ENCODE results near the gene ADAMTS19. TPM values are rescaled to one million over a fixed set of nuclear protein-coding genes. Genes with fewer than 3 reads are reported as not detected.

Gene ADAMTS19
- total RNA-seq, 2 donors from 2014 or later: not detected

GRCh38 chr5:129652349-129653056 is 192.4 kb downstream of the ADAMTS19 start:
- Mint-ChIP-seq H3K36me3 (no peaks in the 10 kb centered on the region), H3K27ac (no peak overlapping the region), H3K4me1 (ENCODE audit: low read depth in 2 of 2) (no peaks in the 10 kb centered on the region), H3K9me3 (peaks cover 11% of the 10 kb centered on the region), H3K4me3 (no peak overlapping the region), H3K27me3 (no peaks in the 10 kb centered on the region)
- no peak for ATAC-seq
- DNase-seq (ENCODE audit: low spot score): no peak

GRCh38 chr5:129653057-129653375 is 192.9 kb downstream of the ADAMTS19 start:
- Mint-ChIP-seq H3K27me3 (no peaks in the 10 kb centered on the region), H3K9me3 (peaks cover 11% of the 10 kb centered on the region)

DNA sequence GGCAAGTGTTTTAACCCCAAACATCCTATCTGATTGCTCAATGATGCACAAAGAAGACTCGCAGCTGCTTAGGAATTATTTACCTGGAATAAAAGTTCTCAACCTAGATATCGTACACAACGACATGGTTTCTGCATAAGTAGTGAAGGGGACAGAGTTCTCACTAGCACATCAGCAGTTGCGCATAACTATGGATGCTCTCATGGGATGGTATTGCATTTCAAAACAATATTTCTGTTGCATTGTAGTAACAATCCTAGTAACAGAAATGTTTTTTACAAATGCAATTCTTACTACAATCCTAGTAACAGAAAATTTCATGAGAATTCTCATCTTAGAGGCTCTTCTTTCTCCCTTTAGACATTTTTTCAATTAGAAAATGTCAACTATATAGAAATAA is 193.3 kb downstream of the ADAMTS19 start:
- H3K27me3 Mint-ChIP-seq: no peaks in the 10 kb centered on the region
- ATAC-seq: no peak
- peaks cover 11% of the 10 kb centered on the region for H3K9me3 Mint-ChIP-seq
- H3K4me1 Mint-ChIP-seq (ENCODE audit: low read depth in 2 of 2): no peaks in the 10 kb centered on the region
- DNase-seq (ENCODE audit: low spot score): no peak
- no peak overlapping the region for H3K4me3 Mint-ChIP-seq
- H3K36me3 Mint-ChIP-seq: no peaks in the 10 kb centered on the region
- no peak overlapping the region for H3K27ac Mint-ChIP-seq

More at GRCh38 chr5:129653057-129653375, 192.9 kb downstream of the ADAMTS19 start:
- H3K4me3 Mint-ChIP-seq: no peak overlapping the region
- H3K27ac Mint-ChIP-seq: no peak overlapping the region
- H3K4me1 Mint-ChIP-seq (ENCODE audit: low read depth in 2 of 2): no peaks in the 10 kb centered on the region
- no peak for ATAC-seq
- no peaks in the 10 kb centered on the region for H3K36me3 Mint-ChIP-seq
- DNase-seq (ENCODE audit: low spot score): no peak

DNA sequence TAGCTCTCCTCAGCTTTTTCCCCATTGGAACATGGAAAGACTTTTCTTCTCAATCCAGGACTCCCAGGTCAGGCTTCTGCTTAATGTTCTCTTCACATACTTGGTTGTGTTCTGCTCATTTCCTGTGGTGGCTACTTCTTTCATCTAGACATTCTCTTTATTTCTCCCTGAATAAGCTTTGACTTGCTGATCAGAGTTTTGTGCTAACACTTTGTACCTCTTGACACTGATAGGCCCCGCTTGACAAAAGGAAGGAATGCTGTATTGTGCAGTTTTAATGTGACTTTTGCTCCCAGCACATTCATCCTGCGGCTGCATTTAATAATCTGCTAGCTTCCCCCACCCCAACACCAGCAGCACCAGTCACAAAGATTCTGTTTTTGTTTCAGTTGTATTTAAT is 196.9 kb downstream of the ADAMTS19 start:
- ATAC-seq (no peak), DNase-seq (ENCODE audit: low spot score) (no peak)
- Mint-ChIP-seq H3K9me3 (no peaks in the 10 kb centered on the region), H3K36me3 (no peaks in the 10 kb centered on the region), H3K4me1 (ENCODE audit: low read depth in 2 of 2) (no peaks in the 10 kb centered on the region), H3K4me3 (no peak overlapping the region), H3K27ac (no peak overlapping the region), H3K27me3 (no peaks in the 10 kb centered on the region)

GRCh38 chr5:129658801-129659200 is 198.7 kb downstream of the ADAMTS19 start:
- no peaks in the 10 kb centered on the region for H3K36me3 Mint-ChIP-seq
- H3K27me3 Mint-ChIP-seq: no peaks in the 10 kb centered on the region
- ATAC-seq (no peak), DNase-seq (ENCODE audit: low spot score) (no peak)
- no peaks in the 10 kb centered on the region for H3K4me1 Mint-ChIP-seq (ENCODE audit: low read depth in 2 of 2)
- no peak overlapping the region for H3K4me3 Mint-ChIP-seq
- H3K9me3 Mint-ChIP-seq: peaks cover 3% of the 10 kb centered on the region
- no peak overlapping the region for H3K27ac Mint-ChIP-seq

GRCh38 chr5:129661366-129662035 is 201.4 kb downstream of the ADAMTS19 start:
- Mint-ChIP-seq H3K9me3 (peaks cover 3% of the 10 kb centered on the region), H3K27ac (no peak overlapping the region), H3K36me3 (no peaks in the 10 kb centered on the region), H3K4me3 (no peak overlapping the region), H3K4me1 (ENCODE audit: low read depth in 2 of 2) (no peaks in the 10 kb centered on the region), H3K27me3 (no peaks in the 10 kb centered on the region)
- DNase-seq (ENCODE audit: low spot score) (no peak), ATAC-seq (no peak)

DNA sequence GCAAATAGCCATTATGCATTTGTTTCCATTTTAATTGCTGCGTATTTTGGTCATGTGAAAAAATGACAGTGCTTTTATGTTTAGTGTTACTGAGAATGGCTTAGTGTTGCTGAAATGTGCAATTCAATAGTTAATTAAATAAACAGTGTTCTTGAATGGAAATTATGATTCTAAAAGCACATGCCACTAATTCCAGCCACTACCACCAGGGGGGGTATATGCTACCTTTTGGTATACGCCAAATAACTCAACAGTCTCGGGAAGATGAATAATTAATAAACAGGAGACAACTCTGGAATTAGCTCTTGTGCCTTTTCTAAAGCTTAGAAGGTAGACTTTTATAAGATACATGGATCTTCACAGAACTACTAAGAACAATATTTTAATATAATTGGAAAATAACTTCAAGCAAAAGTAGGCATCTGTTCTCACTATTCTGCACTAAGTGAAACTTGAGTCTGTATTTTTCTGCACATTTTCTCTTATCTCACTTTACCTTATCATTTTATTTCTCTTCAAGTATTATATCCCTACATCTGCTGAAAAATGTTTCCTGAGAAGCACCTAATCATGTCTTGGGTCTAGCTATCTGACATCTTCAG is 204.3 kb downstream of the ADAMTS19 start:
- H3K4me1 Mint-ChIP-seq (ENCODE audit: low read depth in 2 of 2): no peaks in the 10 kb centered on the region
- DNase-seq (ENCODE audit: low spot score) (no peak), ATAC-seq (no peak)
- no peaks in the 10 kb centered on the region for H3K36me3 Mint-ChIP-seq
- H3K27me3 Mint-ChIP-seq: no peaks in the 10 kb centered on the region
- H3K27ac Mint-ChIP-seq: no peak overlapping the region
- peaks cover 11% of the 10 kb centered on the region for H3K9me3 Mint-ChIP-seq
- no peak overlapping the region for H3K4me3 Mint-ChIP-seq

- no peaks in the 10 kb centered on the region for H3K27me3 Mint-ChIP-seq
- no peak overlapping the region for H3K4me3 Mint-ChIP-seq
- H3K9me3 Mint-ChIP-seq: peaks cover 21% of the 10 kb centered on the region
- DNase-seq (ENCODE audit: low spot score): no peak
- H3K27ac Mint-ChIP-seq: no peak overlapping the region
- H3K36me3 Mint-ChIP-seq: no peaks in the 10 kb centered on the region
- ATAC-seq: no peak
- no peaks in the 10 kb centered on the region for H3K4me1 Mint-ChIP-seq (ENCODE audit: low read depth in 2 of 2)
These were observed 210.9 kb downstream of the ADAMTS19 start for GRCh38 chr5:129670957-129671500.

- Mint-ChIP-seq H3K36me3 (no peaks in the 10 kb centered on the region), H3K27me3 (no peaks in the 10 kb centered on the region), H3K4me1 (ENCODE audit: low read depth in 2 of 2) (no peaks in the 10 kb centered on the region), H3K4me3 (no peak overlapping the region), H3K27ac (no peak overlapping the region), H3K9me3 (peaks cover 21% of the 10 kb centered on the region)
- ATAC-seq (no peak), DNase-seq (ENCODE audit: low spot score) (no peak)
These were observed 211.9 kb downstream of the ADAMTS19 start for GRCh38 chr5:129672006-129672405.

GRCh38 chr5:129679671-129680070 is 219.6 kb downstream of the ADAMTS19 start:
- no peak for ATAC-seq
- Mint-ChIP-seq H3K9me3 (peaks cover 12% of the 10 kb centered on the region), H3K27me3 (no peaks in the 10 kb centered on the region), H3K4me1 (ENCODE audit: low read depth in 2 of 2) (no peaks in the 10 kb centered on the region), H3K4me3 (no peak overlapping the region), H3K36me3 (no peaks in the 10 kb centered on the region), H3K27ac (no peak overlapping the region)
- no peak for DNase-seq (ENCODE audit: low spot score)

DNA sequence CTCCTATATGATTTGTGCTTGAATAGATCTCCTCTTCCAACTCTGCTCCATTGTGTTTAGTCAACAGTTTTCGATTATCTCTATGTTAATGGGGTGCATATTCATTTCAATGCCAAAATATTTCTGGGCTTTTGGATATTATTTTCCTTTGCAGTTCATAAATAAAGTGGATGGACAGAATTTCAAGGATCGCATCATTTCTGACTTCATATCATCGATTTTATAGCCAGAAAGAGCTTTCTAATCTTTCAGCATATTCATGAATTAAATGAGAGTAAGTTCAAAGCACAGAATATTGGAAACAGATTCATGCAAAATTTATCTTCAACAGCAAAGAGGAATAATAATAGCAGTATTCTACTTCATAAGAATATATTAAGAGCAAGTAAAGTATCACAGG is 227.8 kb downstream of the ADAMTS19 start:
- DNase-seq (ENCODE audit: low spot score): no peak
- Mint-ChIP-seq H3K9me3 (peaks cover 2% of the 10 kb centered on the region), H3K27me3 (no peaks in the 10 kb centered on the region), H3K4me1 (ENCODE audit: low read depth in 2 of 2) (no peaks in the 10 kb centered on the region), H3K4me3 (no peak overlapping the region), H3K27ac (no peak overlapping the region), H3K36me3 (no peaks in the 10 kb centered on the region)
- no peak for ATAC-seq

DNA sequence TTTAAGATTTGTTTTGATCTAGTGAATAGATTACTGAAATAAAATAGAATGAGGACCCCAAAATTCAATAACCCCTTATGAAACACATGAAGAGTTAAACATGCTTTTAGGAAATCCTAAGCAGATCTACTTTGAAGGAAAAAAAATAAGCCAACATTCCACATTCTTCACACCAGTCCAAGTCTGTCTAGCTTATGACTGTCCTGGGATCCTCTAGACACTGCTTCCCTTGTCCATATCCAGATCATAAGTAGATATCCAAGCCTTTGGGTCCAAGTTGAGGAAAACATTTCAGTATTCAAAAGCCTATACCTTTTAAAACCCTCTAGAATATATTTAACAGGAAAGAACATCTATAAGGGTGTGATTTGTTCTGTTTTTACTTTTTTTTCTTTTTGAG is 228.9 kb downstream of the ADAMTS19 start:
- Mint-ChIP-seq H3K4me3 (no peak overlapping the region), H3K9me3 (peaks cover 3% of the 10 kb centered on the region), H3K27ac (no peak overlapping the region), H3K4me1 (ENCODE audit: low read depth in 2 of 2) (no peaks in the 10 kb centered on the region), H3K27me3 (no peaks in the 10 kb centered on the region), H3K36me3 (no peaks in the 10 kb centered on the region)
- DNase-seq (ENCODE audit: low spot score): no peak
- no peak for ATAC-seq

DNA sequence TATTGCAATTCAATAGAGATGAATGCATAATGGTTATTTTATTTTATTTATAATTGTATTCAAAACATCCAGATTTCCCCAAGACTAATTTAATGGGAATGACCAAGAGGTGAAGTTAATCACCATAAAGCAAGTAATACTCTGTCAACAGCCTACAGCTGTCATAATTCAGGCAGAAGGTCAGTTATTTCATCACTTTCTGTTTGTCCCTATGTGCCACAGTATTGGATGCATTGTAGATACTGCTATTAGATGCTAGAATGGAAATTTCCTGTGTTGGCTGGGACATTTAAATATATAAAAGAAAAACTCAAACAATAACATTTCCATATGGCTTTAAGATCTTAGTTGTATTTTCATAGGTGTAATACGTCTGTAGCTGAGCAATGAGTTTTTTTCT is 231.1 kb downstream of the ADAMTS19 start:
- no peaks in the 10 kb centered on the region for H3K4me1 Mint-ChIP-seq (ENCODE audit: low read depth in 2 of 2)
- DNase-seq (ENCODE audit: low spot score) (no peak), ATAC-seq (no peak)
- peaks cover 3% of the 10 kb centered on the region for H3K9me3 Mint-ChIP-seq
- no peaks in the 10 kb centered on the region for H3K27me3 Mint-ChIP-seq
- H3K4me3 Mint-ChIP-seq: no peak overlapping the region
- no peaks in the 10 kb centered on the region for H3K36me3 Mint-ChIP-seq
- H3K27ac Mint-ChIP-seq: no peak overlapping the region

GRCh38 chr5:129696636-129697035 is 236.5 kb downstream of the ADAMTS19 start:
- Mint-ChIP-seq H3K4me1 (ENCODE audit: low read depth in 2 of 2) (no peaks in the 10 kb centered on the region), H3K4me3 (no peak overlapping the region)
- ATAC-seq: no peak

More at GRCh38 chr5:129696636-129697035, 236.5 kb downstream of the ADAMTS19 start:
- no peaks in the 10 kb centered on the region for H3K36me3 Mint-ChIP-seq
- no peak for DNase-seq (ENCODE audit: low spot score)
- no peak overlapping the region for H3K27ac Mint-ChIP-seq
- peaks cover 3% of the 10 kb centered on the region for H3K9me3 Mint-ChIP-seq
- H3K27me3 Mint-ChIP-seq: no peaks in the 10 kb centered on the region
